Measurements from ENCODE around the gene TIMMDC1.

GRCh38 chr3:119497820-119498185 is 544 bp upstream of the TIMMDC1 start:
- TF ChIP-seq, protein P1, sequence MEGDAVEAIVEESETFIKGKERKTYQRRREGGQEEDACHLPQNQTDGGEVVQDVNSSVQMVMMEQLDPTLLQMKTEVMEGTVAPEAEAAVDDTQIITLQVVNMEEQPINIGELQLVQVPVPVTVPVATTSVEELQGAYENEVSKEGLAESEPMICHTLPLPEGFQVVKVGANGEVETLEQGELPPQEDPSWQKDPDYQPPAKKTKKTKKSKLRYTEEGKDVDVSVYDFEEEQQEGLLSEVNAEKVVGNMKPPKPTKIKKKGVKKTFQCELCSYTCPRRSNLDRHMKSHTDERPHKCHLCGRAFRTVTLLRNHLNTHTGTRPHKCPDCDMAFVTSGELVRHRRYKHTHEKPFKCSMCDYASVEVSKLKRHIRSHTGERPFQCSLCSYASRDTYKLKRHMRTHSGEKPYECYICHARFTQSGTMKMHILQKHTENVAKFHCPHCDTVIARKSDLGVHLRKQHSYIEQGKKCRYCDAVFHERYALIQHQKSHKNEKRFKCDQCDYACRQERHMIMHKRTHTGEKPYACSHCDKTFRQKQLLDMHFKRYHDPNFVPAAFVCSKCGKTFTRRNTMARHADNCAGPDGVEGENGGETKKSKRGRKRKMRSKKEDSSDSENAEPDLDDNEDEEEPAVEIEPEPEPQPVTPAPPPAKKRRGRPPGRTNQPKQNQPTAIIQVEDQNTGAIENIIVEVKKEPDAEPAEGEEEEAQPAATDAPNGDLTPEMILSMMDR (IDR thresholded peaks at IDR 0.05), result no peak
- no peak for TF ChIP-seq POLR2A (IDR thresholded peaks at IDR 0.05)
